Measurements from ENCODE around the gene SLC34A3. TPM values are rescaled to one million over a fixed set of nuclear protein-coding genes. Genes with fewer than 3 reads are reported as not detected.

Gene SLC34A3
- total RNA-seq, 1 donor from 2014 or later, result not detected

DNA sequence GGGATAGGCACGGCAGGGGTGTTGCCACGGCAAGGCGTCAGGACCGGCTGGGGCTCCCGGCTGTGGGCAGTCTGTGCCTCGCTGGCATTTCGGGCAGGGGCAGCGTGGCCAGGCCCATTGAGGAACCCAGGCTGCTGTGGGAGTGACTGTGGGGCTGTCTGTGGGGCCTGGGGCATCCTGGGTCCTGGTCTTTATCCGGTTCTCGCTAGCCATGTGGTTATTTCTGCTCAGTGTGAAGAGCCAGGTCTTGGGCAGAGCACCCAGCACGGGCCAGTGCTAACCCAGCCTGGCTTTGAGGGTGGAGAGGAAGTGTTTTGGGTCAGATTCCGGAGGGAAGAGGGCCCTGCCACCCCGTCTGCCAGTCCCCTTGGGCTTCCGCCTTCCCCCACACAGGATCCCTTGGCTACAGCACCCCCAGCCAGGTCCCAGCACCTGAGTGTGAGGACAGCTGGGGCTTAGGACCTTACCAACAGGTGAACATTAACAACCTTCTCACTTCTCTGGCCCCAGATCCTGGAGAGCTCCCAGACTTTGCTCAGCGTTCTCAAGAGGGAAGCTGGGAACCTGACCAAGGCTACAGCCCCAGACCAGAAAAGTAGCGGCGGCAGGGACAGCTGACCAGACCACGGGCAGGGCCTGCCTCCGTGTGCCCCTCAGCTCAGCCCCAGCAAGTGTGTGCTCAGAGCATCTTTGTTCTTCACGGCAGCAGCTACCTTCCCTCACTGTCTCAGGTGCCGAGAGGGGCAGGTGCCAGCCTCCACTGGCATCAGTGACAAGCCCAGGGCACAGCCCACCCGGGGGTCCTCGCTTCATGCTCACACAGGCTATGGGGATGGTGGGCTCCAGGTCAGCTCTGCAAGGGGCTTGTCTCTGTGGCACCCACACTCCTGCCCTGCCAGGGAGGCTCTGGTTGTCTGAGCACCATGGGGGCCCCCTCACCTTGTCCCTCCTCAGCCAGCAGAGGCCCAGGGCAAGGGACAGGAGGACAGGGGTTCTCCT lies 41.1 kb upstream of the SLC34A3 start:
- Histone ChIP-seq H3K27ac (replicated peaks) (peak overlapping the region; percentile 100), H3K27me3 (ENCODE audit: low read depth) (no peaks in the 10 kb centered on the region), H3K4me3 (peak overlapping the region; percentile 100), H3K4me1 (peaks cover 87% of the 10 kb centered on the region), H3K36me3 (peaks cover 54% of the 10 kb centered on the region), H3K9me3 (replicated peaks) (no peaks in the 10 kb centered on the region)
- intact Hi-C loops (cut with micrococcal nuclease), result no loop called here
- TF ChIP-seq, protein P1, sequence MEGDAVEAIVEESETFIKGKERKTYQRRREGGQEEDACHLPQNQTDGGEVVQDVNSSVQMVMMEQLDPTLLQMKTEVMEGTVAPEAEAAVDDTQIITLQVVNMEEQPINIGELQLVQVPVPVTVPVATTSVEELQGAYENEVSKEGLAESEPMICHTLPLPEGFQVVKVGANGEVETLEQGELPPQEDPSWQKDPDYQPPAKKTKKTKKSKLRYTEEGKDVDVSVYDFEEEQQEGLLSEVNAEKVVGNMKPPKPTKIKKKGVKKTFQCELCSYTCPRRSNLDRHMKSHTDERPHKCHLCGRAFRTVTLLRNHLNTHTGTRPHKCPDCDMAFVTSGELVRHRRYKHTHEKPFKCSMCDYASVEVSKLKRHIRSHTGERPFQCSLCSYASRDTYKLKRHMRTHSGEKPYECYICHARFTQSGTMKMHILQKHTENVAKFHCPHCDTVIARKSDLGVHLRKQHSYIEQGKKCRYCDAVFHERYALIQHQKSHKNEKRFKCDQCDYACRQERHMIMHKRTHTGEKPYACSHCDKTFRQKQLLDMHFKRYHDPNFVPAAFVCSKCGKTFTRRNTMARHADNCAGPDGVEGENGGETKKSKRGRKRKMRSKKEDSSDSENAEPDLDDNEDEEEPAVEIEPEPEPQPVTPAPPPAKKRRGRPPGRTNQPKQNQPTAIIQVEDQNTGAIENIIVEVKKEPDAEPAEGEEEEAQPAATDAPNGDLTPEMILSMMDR (IDR thresholded peaks at IDR 0.05; ENCODE audit: borderline replicate concordance), result no peak
- no peak for DNase-seq

DNA sequence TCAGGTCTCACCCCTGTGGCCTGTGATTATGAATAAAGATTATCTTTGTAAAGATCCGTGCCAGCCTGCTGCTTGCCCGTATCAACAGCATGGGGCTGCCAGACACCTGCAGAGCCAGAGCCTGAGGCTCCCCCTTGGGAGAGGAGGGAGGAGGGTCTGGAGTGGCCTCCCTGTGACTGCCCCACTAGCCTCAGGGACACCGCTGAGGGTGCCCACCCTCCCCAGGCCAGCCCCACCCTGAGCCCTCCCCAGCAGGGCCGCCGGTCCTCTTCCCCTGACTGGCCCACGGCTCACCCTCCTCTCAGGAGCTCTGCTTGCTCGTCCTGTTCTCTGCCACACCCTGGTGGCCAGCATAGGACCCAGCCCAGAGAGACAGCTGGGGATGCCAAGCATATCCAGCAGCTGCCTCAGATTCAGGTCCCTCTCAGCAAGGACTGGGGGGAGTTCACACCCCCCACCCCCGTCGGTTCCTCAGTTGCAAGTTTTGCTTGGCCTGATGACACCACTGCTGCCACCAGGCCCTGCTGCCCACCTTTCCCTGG lies 40.3 kb upstream of the SLC34A3 start:
- DNase-seq, result no peak
- intact Hi-C loops (cut with micrococcal nuclease), result no loop called here
- TF ChIP-seq, protein P1 (IDR thresholded peaks at IDR 0.05; ENCODE audit: borderline replicate concordance), result no peak
- Histone ChIP-seq H3K4me1 (peaks cover 89% of the 10 kb centered on the region), H3K9me3 (replicated peaks) (no peaks in the 10 kb centered on the region), H3K36me3 (peaks cover 46% of the 10 kb centered on the region), H3K27me3 (ENCODE audit: low read depth) (no peaks in the 10 kb centered on the region), H3K27ac (replicated peaks) (peak overlapping the region; percentile 100), H3K4me3 (peak overlapping the region; percentile 100)

DNA sequence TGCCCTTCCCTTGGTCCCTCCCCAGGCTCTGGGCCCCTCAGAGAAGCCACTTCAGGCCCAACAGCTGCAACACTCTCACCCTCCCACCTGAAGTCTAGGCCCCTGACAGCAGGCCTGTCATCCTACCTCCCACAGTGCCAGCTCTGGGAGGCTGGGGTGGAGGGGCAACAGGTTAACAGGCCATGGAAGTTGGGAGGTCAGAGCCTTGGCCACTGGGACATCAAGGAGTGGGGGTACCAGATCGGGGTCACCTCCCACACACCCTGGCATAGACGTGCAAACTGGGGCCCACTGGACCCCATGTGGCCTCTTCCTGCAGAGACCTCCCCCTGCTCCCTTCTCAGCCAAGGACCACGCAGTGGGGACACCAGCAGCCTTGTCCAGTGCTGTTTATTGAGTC lies 39.5 kb upstream of the SLC34A3 start:
- TF ChIP-seq, protein P1 (IDR thresholded peaks at IDR 0.05; ENCODE audit: borderline replicate concordance), result no peak
- H3K4me1 ChIP-seq, result peaks cover 89% of the 10 kb centered on the region
- peak overlapping the region; percentile 100 for H3K27ac ChIP-seq (replicated peaks)
- intact Hi-C loops (cut with micrococcal nuclease), result no loop called here
- no peak for DNase-seq
- no peaks in the 10 kb centered on the region for H3K9me3 ChIP-seq (replicated peaks)
- no peaks in the 10 kb centered on the region for H3K27me3 ChIP-seq (ENCODE audit: low read depth)
- peaks cover 38% of the 10 kb centered on the region for H3K36me3 ChIP-seq
- H3K4me3 ChIP-seq, result no peak overlapping the region

DNA sequence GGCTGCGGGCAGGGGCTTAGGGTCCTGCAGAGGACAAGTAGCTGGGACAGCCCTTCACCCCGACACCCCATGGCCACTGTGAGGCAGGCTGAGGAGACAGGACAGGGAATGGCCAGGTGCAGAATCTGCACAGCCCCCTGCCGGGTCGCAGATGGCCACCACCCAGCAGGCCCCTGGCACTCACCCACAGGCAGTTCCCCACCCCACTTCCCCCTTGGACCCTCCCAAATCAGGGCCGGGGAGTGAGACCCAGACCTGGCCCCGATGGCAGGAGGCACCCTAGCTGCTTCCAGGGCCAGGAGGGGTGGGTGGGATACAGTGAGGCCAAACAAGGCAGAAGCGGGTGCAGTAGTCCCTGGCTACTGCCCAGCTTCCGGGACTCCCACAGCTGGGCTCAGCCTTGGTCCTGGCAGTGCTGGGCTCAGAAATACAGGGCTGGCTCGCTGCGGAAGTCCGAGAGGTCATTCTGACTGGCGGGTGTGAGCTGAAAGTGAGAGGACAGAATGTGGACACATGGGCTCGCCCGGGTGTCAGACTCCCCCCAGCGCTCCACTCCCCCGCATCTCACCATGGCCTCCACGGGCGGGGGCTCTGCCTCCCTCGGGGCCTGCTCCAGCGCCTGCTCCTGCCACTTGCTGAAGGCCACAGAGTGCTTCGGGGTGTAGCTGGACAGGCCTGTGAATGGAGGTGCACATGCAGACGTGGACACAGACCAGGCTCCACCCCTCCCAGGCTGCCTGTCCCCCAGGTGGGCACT lies 38.8 kb upstream of the SLC34A3 start:
- intact Hi-C loops (cut with micrococcal nuclease), result no loop called here
- Histone ChIP-seq H3K27ac (replicated peaks) (peak overlapping the region; percentile 100), H3K9me3 (replicated peaks) (no peaks in the 10 kb centered on the region), H3K4me3 (no peak overlapping the region), H3K4me1 (peaks cover 89% of the 10 kb centered on the region), H3K36me3 (peaks cover 35% of the 10 kb centered on the region), H3K27me3 (ENCODE audit: low read depth) (no peaks in the 10 kb centered on the region)
- DNase-seq, result no peak
- TF ChIP-seq, protein P1 (IDR thresholded peaks at IDR 0.05; ENCODE audit: borderline replicate concordance), result no peak

DNA sequence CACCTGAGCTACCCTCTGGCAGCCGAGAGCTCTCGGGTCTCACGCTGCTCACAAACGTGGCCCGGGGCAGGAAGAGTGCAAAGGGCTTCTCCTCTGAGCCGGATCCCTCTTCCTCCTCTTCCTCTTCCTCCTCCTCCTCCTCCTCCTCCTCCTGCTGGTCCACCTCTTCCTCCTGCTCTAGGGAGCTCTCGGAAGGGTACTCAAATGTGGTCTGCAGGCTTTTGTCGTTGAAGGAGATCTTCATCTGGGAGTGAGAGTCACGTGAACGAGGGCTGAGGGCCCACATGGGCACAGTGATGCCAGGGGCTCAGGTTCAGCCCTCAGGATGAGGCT lies 38.3 kb upstream of the SLC34A3 start:
- Histone ChIP-seq H3K4me1 (peaks cover 89% of the 10 kb centered on the region), H3K27me3 (ENCODE audit: low read depth) (no peaks in the 10 kb centered on the region), H3K4me3 (no peak overlapping the region), H3K9me3 (replicated peaks) (no peaks in the 10 kb centered on the region), H3K27ac (replicated peaks) (peak overlapping the region; percentile 92), H3K36me3 (peaks cover 30% of the 10 kb centered on the region)
- TF ChIP-seq, protein P1 (IDR thresholded peaks at IDR 0.05; ENCODE audit: borderline replicate concordance), result no peak
- intact Hi-C loops (cut with micrococcal nuclease), result no loop called here
- no peak for DNase-seq
